KOPT-K1 (cell line): ENCODE results near the gene RARA.
"Not testable (repeated sequence)": the region's sequence is repeated elsewhere in the genome, so short reads cannot be mapped to it uniquely, and the experiment has no call there.

Experiments
- H3K27ac ChIP-seq: fragments of 200-600 bp; sonication (generic); 2 replicates; pipeline ENCODE4 v1.5.1; 2016; ENCODE audit warnings: antibody characterized with exemption, mild to moderate bottlenecking, low read depth, low read length; ENCODE audit not compliant: poor library complexity, severe bottlenecking
- H3K36me3 ChIP-seq: fragments of 200-600 bp; sonication (generic); 2 replicates; pipeline ENCODE4 v1.5.1; 2017; ENCODE audit warnings: antibody characterized with exemption, mild to moderate bottlenecking, low read length, moderate library complexity; ENCODE audit not compliant: insufficient read depth
- H3K9me3 ChIP-seq: fragments of 200-600 bp; sonication (generic); 2 replicates; pipeline ENCODE4 v1.5.1; 2017; ENCODE audit warnings: antibody characterized with exemption, low read length, mild to moderate bottlenecking; ENCODE audit not compliant: insufficient read depth, poor library complexity, severe bottlenecking

RARA gene

GRCh38 chr17:40361063-40361924 is 52.3 kb downstream of the RARA start:
- Histone ChIP-seq H3K9me3 (no peaks in the 10 kb centered on the region), H3K36me3 (0 out of 2 replicates have a peak, but pooled peaks cover 2% of the 10 kb centered on the region), H3K27ac (no peak overlapping the region)

- H3K27ac ChIP-seq, result peak overlapping the region; percentile 13
- no peaks in the 10 kb centered on the region for H3K36me3 ChIP-seq
- H3K9me3 ChIP-seq, result no peaks in the 10 kb centered on the region
These were observed 53.1 kb downstream of the RARA start for GRCh38 chr17:40361925-40362695.

GRCh38 chr17:40362696-40363110 is 53.7 kb downstream of the RARA start:
- no peaks in the 10 kb centered on the region for H3K9me3 ChIP-seq
- peak overlapping the region; percentile 44 for H3K27ac ChIP-seq
- H3K36me3 ChIP-seq, result no peaks in the 10 kb centered on the region

GRCh38 chr17:40363111-40363827 is 54.3 kb downstream of the RARA start:
- Histone ChIP-seq H3K27ac (peak overlapping the region; percentile 44), H3K9me3 (no peaks in the 10 kb centered on the region), H3K36me3 (no peaks in the 10 kb centered on the region)

GRCh38 chr17:40364121-40364861 is 55.3 kb downstream of the RARA start, which contains the start of gene GJD3:
TSS of gene GJD3 (minus strand) at chr17:40364737. CDS start at chr17:40363815, 922 bp downstream.
- no peaks in the 10 kb centered on the region for H3K36me3 ChIP-seq
- no peak within 1 kb of the TSS for H3K27ac ChIP-seq
- H3K9me3 ChIP-seq, result no peaks in the 10 kb centered on the region

GRCh38 chr17:40364906-40365305 is 55.9 kb downstream of the RARA start:
- no peaks in the 10 kb centered on the region for H3K9me3 ChIP-seq
- H3K36me3 ChIP-seq, result no peaks in the 10 kb centered on the region
- no peak overlapping the region for H3K27ac ChIP-seq

- Histone ChIP-seq H3K27ac (no peak overlapping the region), H3K9me3 (no peaks in the 10 kb centered on the region), H3K36me3 (no peaks in the 10 kb centered on the region)
These were observed 57.3 kb downstream of the RARA start for GRCh38 chr17:40366076-40366860.

GRCh38 chr17:40366861-40367518 is 58.0 kb downstream of the RARA start:
- Histone ChIP-seq H3K27ac (peak overlapping the region; percentile 14), H3K9me3 (no peaks in the 10 kb centered on the region), H3K36me3 (no peaks in the 10 kb centered on the region)

GRCh38 chr17:40367728-40368127 is 58.7 kb downstream of the RARA start:
- not testable (repeated sequence) for H3K36me3 ChIP-seq, H3K9me3 ChIP-seq, H3K27ac ChIP-seq

GRCh38 chr17:40369923-40370322 is 60.9 kb downstream of the RARA start:
- Histone ChIP-seq H3K9me3 (no peaks in the 10 kb centered on the region), H3K27ac (no peak overlapping the region), H3K36me3 (no peaks in the 10 kb centered on the region)

GRCh38 chr17:40371261-40371929 is 62.4 kb downstream of the RARA start:
- H3K36me3 ChIP-seq, result no peaks in the 10 kb centered on the region
- H3K27ac ChIP-seq, result no peak overlapping the region
- H3K9me3 ChIP-seq, result no peaks in the 10 kb centered on the region

- Histone ChIP-seq H3K9me3 (no peaks in the 10 kb centered on the region), H3K27ac (no peak overlapping the region), H3K36me3 (no peaks in the 10 kb centered on the region)
These were observed 63.1 kb downstream of the RARA start for GRCh38 chr17:40372031-40372430.

- H3K27ac ChIP-seq, result not testable (repeated sequence)
These were observed 63.7 kb downstream of the RARA start for GRCh38 chr17:40372644-40373043.

More at GRCh38 chr17:40372644-40373043, 63.7 kb downstream of the RARA start:
- not testable (repeated sequence) for H3K9me3 ChIP-seq, H3K36me3 ChIP-seq
